MV-4-11 (cell line): ENCODE data around the gene LRRFIP1.
A peak's percentile ranks its signal among the peaks of the same experiment; 100 is the strongest.
"Not testable (repeated sequence)": the region's sequence is repeated elsewhere in the genome, so short reads cannot be mapped to it uniquely, and the experiment has no call there.

Source experiments
- DNase-seq: peaks from one replicate; lab custom pipeline; 2025; lab: John Stamatoyannopoulos, UW

Gene LRRFIP1

DNA sequence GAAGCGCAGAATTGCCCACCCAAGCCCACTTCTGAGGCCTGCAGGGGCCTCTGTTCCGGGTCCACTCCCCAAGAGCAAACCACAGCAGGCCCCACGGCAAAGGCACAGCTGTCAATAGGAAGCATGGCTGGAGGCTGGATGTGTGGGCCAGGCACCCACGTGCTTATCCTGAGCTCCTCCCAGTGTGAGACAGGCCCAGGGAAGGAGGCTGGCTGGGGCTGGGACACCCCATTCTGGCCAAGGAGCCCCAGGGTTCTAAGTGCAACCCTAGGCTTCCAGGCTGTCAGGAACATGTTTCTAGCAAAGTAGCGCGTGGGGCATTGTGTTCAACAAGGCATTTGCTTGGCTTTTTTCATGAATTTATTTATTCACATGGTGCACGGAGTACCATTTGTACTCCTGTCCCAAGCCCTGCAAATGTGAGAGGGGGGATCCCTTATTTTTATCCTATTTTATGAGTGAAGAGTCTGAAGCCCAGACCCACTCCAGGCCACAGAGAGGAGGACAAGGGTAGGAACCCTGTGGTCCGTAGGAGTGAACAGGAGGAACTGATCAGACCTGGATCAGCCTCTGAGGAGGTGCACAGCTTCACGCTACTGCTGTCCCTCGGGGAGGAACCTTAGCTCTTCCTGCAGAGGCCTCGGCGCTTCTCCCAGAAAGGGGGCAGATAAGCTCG, 30.7 kb upstream of the LRRFIP1 start:
- DNase-seq: no peak

DNA sequence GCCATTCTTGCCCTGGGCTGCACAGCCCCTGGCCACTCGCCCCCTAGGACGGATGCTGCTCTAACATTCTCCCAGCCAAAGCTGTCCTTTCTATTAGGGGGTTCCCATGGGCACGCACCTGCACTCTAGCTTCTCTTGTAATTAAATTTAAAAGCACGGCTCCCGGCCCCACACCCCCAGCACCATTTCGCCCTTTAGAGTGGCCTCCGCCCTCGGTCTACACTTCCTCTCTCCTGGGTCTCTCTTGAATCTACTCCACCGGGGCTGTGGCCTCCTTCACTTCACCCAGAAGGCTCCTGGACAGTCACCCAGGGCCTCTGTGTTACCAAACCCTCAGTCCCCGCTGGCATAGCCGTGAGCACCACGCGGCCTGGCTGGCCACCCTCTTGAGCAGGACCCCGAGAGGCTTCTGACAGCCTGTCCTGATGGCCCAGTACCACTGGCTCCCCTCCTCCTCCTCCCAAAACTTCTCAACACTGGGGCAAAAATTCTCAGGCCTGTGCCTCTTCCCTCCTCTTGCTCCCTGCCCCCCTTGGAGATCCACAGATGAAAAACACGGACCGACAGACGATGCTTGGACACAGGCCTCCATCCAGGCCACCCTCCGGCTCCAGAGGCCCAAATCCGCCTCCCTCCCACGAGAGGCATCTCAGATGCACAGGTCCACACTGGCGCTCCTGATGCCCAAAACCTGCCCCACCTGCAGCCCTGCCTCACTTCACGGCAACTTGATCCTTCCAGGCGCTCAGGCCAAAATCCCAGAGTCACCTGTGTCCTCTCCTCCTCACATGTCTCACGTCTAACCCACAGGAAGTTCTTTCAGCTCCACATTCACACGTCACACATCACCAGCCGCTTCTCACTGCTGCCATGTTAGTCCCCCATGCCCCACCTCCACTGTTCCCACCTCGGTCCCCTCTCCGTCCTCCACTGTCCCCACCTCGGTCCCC, 29.9 kb upstream of the LRRFIP1 start:
- no peak for DNase-seq

GRCh38 chr2:237598468-237599208, 28.7 kb upstream of the LRRFIP1 start:
- no peak for DNase-seq

GRCh38 chr2:237599465-237600110, 27.8 kb upstream of the LRRFIP1 start:
- no peak for DNase-seq

DNA sequence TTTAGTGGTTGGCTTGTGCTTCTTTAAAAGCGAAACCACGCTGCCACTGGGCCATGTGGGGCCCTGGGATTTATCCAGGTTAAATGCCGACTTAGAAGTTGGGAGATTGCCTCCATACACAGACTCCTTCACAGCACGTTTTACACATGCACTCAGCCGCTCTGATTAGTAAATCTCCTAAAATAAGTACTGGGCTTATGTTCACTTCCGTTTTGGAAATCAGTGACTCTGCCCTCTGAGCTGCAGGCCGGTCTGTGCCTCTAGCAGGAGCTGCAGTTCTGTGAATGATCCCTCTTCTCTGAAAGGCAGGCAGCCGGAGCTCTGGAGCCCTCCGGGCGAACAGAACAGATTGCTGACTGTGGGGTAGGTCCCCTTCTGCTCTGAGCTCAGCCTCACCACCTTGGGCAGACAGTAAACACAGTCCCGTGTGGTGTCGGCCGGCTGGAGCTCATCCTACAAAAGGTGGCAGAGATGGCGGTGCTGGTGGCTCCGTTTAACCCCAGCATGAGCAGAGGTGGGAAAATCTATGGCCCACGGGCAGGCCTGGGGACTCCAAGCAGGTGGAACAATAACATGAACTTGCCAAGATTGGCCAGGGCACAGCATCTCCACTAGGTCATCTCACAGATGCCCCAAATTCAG, 27.1 kb upstream of the LRRFIP1 start:
- DNase-seq: peak; percentile 65

DNA sequence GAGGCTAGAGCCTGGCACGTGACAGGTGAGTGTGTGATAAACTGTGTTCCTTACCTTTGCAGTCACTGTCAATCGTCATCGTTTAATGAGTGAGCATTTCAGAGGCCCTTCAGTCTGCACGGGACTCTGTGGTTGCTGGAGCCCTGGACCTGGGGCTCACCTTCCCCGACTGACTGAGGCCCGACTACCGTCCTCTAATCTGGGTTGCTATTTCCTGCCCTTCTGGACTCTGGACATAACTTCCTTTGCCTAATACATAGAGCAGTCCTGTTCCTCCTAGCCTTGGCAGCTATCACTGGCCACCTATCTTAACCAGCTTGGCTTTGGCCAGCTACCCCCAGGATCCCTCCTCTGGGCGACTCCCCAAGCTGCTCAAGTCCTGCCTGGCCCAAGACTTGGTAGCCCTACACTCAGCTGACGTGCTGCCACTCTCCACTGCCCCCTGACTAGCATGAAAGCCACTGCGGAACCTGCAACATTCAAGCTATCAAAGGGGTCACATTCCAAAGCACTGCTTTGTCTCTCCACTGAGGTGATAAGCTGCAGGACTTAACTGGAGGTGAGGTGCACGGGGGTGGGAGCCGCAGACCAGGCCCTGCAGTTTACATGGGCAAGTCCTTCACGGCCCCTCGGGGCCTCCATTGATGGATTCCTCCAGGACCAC, 25.8 kb upstream of the LRRFIP1 start:
- DNase-seq: no peak

DNA sequence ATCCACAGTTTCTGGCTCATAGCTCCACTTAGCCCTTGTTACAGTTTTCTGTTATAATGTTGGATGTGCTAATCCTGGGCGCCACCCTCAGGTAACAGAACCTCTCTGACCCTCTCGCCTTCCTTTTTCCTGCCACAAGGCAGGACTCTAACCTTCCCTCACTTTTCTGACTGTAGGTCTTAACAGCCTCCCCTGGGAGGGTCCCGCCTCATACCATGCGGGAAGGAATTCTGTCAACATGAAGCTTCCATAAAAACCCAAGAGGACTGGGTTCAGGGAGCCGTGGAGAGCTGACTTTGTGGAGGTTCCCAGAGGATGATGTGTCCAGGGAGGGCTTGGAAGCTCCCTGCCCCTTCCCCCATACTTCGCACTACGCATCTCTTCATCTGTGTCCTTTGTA, 25.0 kb upstream of the LRRFIP1 start:
- DNase-seq: no peak

- DNase-seq: no peak
Measured at GRCh38 chr2:237603049-237603717, 24.2 kb upstream of the LRRFIP1 start.

GRCh38 chr2:237603718-237604362, 23.5 kb upstream of the LRRFIP1 start:
- peak; percentile 63 for DNase-seq

GRCh38 chr2:237604391-237604790, 23.0 kb upstream of the LRRFIP1 start:
- DNase-seq: no peak

DNA sequence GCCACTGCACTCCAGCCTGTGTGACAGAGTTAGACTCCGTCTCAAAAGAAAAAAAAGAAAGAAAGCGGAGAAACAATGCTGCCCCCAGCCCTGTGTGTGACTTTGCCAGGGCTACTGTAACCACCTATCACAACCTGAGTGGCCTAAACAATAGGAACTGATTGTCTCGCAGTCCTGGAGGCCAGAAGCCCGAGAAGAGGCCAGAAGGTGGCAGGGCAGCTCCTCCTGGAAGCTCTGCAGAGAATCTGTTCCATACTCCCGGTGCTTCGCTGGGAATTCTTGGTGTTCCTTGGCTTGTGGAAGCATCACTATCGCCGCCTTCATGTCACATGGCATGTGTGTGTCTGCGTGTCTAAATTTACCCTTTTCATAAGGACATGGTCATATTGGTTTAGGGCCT, 22.4 kb upstream of the LRRFIP1 start:
- DNase-seq: no peak

- DNase-seq: not testable (repeated sequence)
Measured at GRCh38 chr2:237606522-237606921, 20.9 kb upstream of the LRRFIP1 start.

DNA sequence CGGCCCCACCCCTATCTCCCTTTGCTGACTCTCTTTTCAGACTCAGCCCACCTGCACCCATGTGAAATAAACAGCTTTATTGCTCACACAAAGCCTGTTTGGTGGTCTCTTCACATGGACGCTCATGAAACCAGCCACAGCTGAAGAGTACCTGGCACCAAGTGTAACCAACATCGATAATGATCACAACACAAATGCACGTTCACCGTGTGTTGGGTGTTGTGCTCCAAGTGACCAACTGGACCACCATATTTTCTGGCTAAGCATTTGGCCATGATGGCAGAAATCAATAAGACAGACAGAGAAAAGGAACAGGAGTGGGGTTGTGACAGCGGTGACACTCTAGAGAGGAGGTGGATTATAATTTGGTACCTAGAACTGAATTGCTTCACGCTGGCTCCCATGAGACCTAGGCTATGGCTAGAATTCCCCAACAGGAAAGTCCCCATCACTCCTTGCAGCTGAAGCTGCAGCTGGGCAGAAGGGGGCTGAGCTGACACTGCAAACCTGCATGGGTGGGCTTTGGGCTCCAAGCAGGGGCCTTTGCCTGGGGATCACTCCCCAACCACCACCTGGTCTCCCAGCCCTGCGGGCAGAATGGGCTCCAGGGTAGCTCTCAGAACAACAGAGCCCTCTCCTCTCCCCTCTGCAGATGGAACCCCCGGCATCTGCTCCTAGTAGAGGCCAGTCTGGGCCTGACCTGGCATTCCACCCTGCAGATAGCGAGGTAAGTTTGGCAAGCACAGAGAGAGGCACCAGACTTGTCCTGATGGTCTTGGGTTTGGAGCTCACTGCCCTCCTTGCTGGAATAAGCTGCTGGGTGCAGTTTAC, 14.6 kb upstream of the LRRFIP1 start:
- DNase-seq: no peak

GRCh38 chr2:237613679-237614078, 13.7 kb upstream of the LRRFIP1 start:
- DNase-seq: no peak

GRCh38 chr2:237614151-237614720, 13.2 kb upstream of the LRRFIP1 start:
- peak; percentile 73 for DNase-seq

GRCh38 chr2:237615631-237616249, 11.6 kb upstream of the LRRFIP1 start:
- DNase-seq: no peak

GRCh38 chr2:237616373-237616733, 11.0 kb upstream of the LRRFIP1 start:
- DNase-seq: no peak
